OCI-LY7 (cell line): ENCODE results near the gene KRTAP4-9.

Experiments
- CTCF ChIP-seq: fragments of 200-600 bp; sonication (generic); conservative IDR thresholded peaks from 2 replicates; pipeline ENCODE4 v1.5.1; 2014; ENCODE audit warnings: mild to moderate bottlenecking, antibody characterized with exemption, low read length, moderate library complexity, mixed read lengths
- EZH2phosphoT487 ChIP-seq: fragments of 200-600 bp; sonication (generic); IDR thresholded peaks from 2 replicates; pipeline ENCODE4 v1.6.1; 2018; ENCODE audit warnings: low read depth, borderline replicate concordance, mild to moderate bottlenecking, mixed run types, antibody characterized with exemption, low read length, moderate library complexity, mixed read lengths

GRCh38 chr17:41101586-41102259 is 3.5 kb upstream of the KRTAP4-9 start, which contains the start of gene KRTAP4-16:
- TF ChIP-seq CTCF (no peak), EZH2phosphoT487 (no peak)
